PFSK-1 (cell line): ENCODE results near the gene SERPINH1.

ENCODE experiments used
- FOXP2 ChIP-seq: optimal IDR thresholded peaks from 2 replicates; pipeline ENCODE3; 2011; ENCODE audit warnings: borderline replicate concordance, control low read depth, inconsistent platforms; ENCODE audit not compliant: insufficient read depth; ENCODE audit errors: extremely low read length, extremely low read depth
- POLR2AphosphoS5 ChIP-seq: IDR thresholded peaks from 2 replicates; pipeline ENCODE4 v1.6.1; 2012; ENCODE audit warnings: low read depth, mild to moderate bottlenecking, control low read depth, low read length, moderate library complexity
- REST ChIP-seq, 2 experiments: IDR thresholded peaks; 2 replicates each; pipeline versions ENCODE4 v1.6.1 to v1.8.0; 2011 to 2012; ENCODE audit warnings: low read depth in 2 of 2, low read length in 2 of 2, control low read depth in 1 of 2, inconsistent platforms in 1 of 2, mild to moderate bottlenecking in 1 of 2, moderate library complexity in 1 of 2; ENCODE audit not compliant: insufficient read depth in 1 of 2
- SIN3A ChIP-seq: IDR thresholded peaks from 2 replicates; pipeline ENCODE4 v1.6.1; 2012; ENCODE audit warnings: mild to moderate bottlenecking, low read length, moderate library complexity, borderline replicate concordance; ENCODE audit not compliant: insufficient read depth
- TAF1 ChIP-seq: IDR thresholded peaks from 2 replicates; pipeline ENCODE4 v1.6.1; 2012; ENCODE audit warnings: low read length, control low read depth, borderline replicate concordance; ENCODE audit not compliant: insufficient read depth

Gene SERPINH1

GRCh38 chr11:75563501-75563977 lies 1.5 kb downstream of the SERPINH1 start:
- TF ChIP-seq REST (IDR thresholded peaks at IDR 0.05; ENCODE audit: insufficient read depth in 1 of 2, low read depth in 2 of 2, low read length in 2 of 2) (no peak), POLR2AphosphoS5 (no peak), SIN3A (no peak), FOXP2 (no peak), TAF1 (no peak)

- TF ChIP-seq SIN3A (no peak), TAF1 (no peak), FOXP2 (no peak), REST (IDR thresholded peaks at IDR 0.05; ENCODE audit: insufficient read depth in 1 of 2, low read depth in 2 of 2, low read length in 2 of 2) (no peak), POLR2AphosphoS5 (no peak; the same call in 1 of the 2 replicates)
Observed at GRCh38 chr11:75563978-75564552, 2.0 kb downstream of the SERPINH1 start.

GRCh38 chr11:75565221-75565814 lies 3.3 kb downstream of the SERPINH1 start:
- TF ChIP-seq POLR2AphosphoS5 (0 out of 2 replicates have a peak, but pooled peaks have one; percentile 14), TAF1 (peak; percentile 61; the same call in 1 of the 2 replicates), FOXP2 (no peak), REST (IDR thresholded peaks at IDR 0.05; ENCODE audit: insufficient read depth in 1 of 2, low read depth in 2 of 2, low read length in 2 of 2) (no peak), SIN3A (no peak)

GRCh38 chr11:75565916-75566762 lies 4.1 kb downstream of the SERPINH1 start:
- TF ChIP-seq POLR2AphosphoS5 (no peak), SIN3A (no peak), FOXP2 (no peak), REST (IDR thresholded peaks at IDR 0.05; ENCODE audit: insufficient read depth in 1 of 2, low read depth in 2 of 2, low read length in 2 of 2) (no peak), TAF1 (no peak)
